ENCODE measurements around the gene CD151.

The CD151 gene

GRCh38 chr11:832529-833113, at the start of gene CD151:
TSS of gene CD151 (plus strand) at chr11:832952. CDS start at chr11:836070, 3,118 bp downstream.
- DNase-seq, result no peak

- DNase-seq, result peak; percentile 19
Measured at GRCh38 chr11:783581-784015, 49.2 kb upstream of the CD151 start.

- DNase-seq, result no peak
Measured at GRCh38 chr11:786235-787083, 46.3 kb upstream of the CD151 start.

GRCh38 chr11:787084-787675, 45.6 kb upstream of the CD151 start:
- DNase-seq, result no peak

- DNase-seq, result no peak
Measured at GRCh38 chr11:788009-788640, 44.6 kb upstream of the CD151 start.

- DNase-seq, result no peak
Measured at GRCh38 chr11:788953-789940, 43.5 kb upstream of the CD151 start.

GRCh38 chr11:789943-790342, 42.8 kb upstream of the CD151 start, which contains the start of gene CEND1:
TSS of gene CEND1 (minus strand) at chr11:790090. CDS start at chr11:788576, 1,514 bp downstream.
- peak; percentile 17 for DNase-seq

- DNase-seq, result no peak
Measured at GRCh38 chr11:790721-791564, 41.8 kb upstream of the CD151 start.

GRCh38 chr11:791658-792534, 40.9 kb upstream of the CD151 start:
- DNase-seq, result no peak

- DNase-seq, result no peak
Measured at GRCh38 chr11:792535-792821, 40.3 kb upstream of the CD151 start.

GRCh38 chr11:792873-793272, 39.9 kb upstream of the CD151 start:
- no peak for DNase-seq

GRCh38 chr11:793556-793955, 39.2 kb upstream of the CD151 start:
- no peak for DNase-seq

- DNase-seq, result no peak
Measured at GRCh38 chr11:794013-794765, 38.6 kb upstream of the CD151 start.

GRCh38 chr11:794766-795633, 37.8 kb upstream of the CD151 start:
- no peak for DNase-seq

GRCh38 chr11:795634-796564, 36.9 kb upstream of the CD151 start:
- peak; percentile 94 for DNase-seq

- no peak for DNase-seq
Measured at GRCh38 chr11:796565-797295, 36.0 kb upstream of the CD151 start.

Measured in stimulated activated naive CD4-positive, alpha-beta T cell treated with Interleukin-2 at 50 U/mL for 16 hours (primary cell).